HepG2 (cell line): Measurements from ENCODE around the gene SALL2. TPM values are rescaled to one million over a fixed set of nuclear protein-coding genes. Genes with fewer than 3 reads are reported as not detected.
A peak's percentile ranks its signal among the peaks of the same experiment; 100 is the strongest.

Source experiments
- DNMT1 ChIP-seq: sonication (generic); formaldehyde crosslinking; IDR thresholded peaks from 2 replicates; pipeline ENCODE4 v1.5.1; 2020; ENCODE audit warnings: mild to moderate bottlenecking, missing genetic modification reagents
- EED ChIP-seq: sonication (generic); formaldehyde crosslinking; IDR thresholded peaks from 2 replicates; pipeline ENCODE4 v1.5.0; 2020; ENCODE audit warnings: mild to moderate bottlenecking, missing genetic modification reagents
- FOXK1 ChIP-seq: sonication (generic); formaldehyde crosslinking; IDR thresholded peaks from 2 replicates; pipeline ENCODE4 v1.4.0; 2020; ENCODE audit warnings: low read depth, missing genetic modification reagents, borderline replicate concordance
- HDAC6 ChIP-seq: fragments of 200-600 bp; sonication (generic); IDR thresholded peaks from 2 replicates; pipeline ENCODE4 v1.7.0; 2017; ENCODE audit warnings: mild to moderate bottlenecking, antibody characterized with exemption, low read length, low read depth
- KAT8 ChIP-seq: IDR thresholded peaks from 2 replicates; pipeline ENCODE4 v1.6.1; 2016; ENCODE audit warnings: missing genetic modification reagents, missing compliant biosample characterization
- SMAD1 ChIP-seq: sonication (generic); formaldehyde crosslinking; IDR thresholded peaks from 2 replicates; pipeline ENCODE4 v1.4.0; 2020; ENCODE audit warnings: missing genetic modification reagents, low read depth, mild to moderate bottlenecking, borderline replicate concordance
- TAF15 ChIP-seq: fragments of 200-400 bp; formaldehyde crosslinking; IDR thresholded peaks from one replicate; pipeline ENCODE4 v1.6.1; 2018; ENCODE audit warnings: mild to moderate bottlenecking, low read depth, low read length; ENCODE audit not compliant: poor library complexity, severe bottlenecking
- TP53 ChIP-seq: sonication (generic); formaldehyde crosslinking; conservative IDR thresholded peaks from 2 replicates; pipeline ENCODE4 v1.4.0; 2020; ENCODE audit warnings: missing genetic modification reagents
- ZBTB7B ChIP-seq: sonication (generic); formaldehyde crosslinking; IDR thresholded peaks from 2 replicates; pipeline ENCODE4 v1.4.0; 2020; ENCODE audit warnings: missing genetic modification reagents
- ZNF101 ChIP-seq: sonication (generic); formaldehyde crosslinking; IDR thresholded peaks from 2 replicates; pipeline ENCODE4 v1.4.0; 2020; ENCODE audit warnings: mild to moderate bottlenecking, low read depth, missing genetic modification reagents, borderline replicate concordance
- ZNF556 ChIP-seq: sonication (generic); formaldehyde crosslinking; IDR thresholded peaks from 2 replicates; pipeline ENCODE4 v1.4.0; 2020; ENCODE audit warnings: mild to moderate bottlenecking, missing genetic modification reagents, borderline replicate concordance
- ZNF569 ChIP-seq: sonication (generic); formaldehyde crosslinking; IDR thresholded peaks from 2 replicates; pipeline ENCODE4 v1.5.0; 2020; ENCODE audit warnings: mild to moderate bottlenecking, missing genetic modification reagents, moderate library complexity, borderline replicate concordance
- ZNF75D ChIP-seq: sonication (generic); formaldehyde crosslinking; IDR thresholded peaks from 2 replicates; pipeline ENCODE4 v1.8.1; 2023; ENCODE audit warnings: missing genetic modification reagents, mild to moderate bottlenecking, borderline replicate concordance
- polyA plus RNA-seq, 8 experiments: library from polyadenylated mRNA; depleted of rRNA in 3 of 8; stranded (reverse) in 7 of 8; unstranded in 1 of 8; fragments of >200 nt; fragmentation: Illumina TruSeq in 4 of 8; extraction: Trizol in 4 of 8; gene quantifications; 2 replicates each; pipeline versions ENCODE4 v1.2.1 to v1.2.3, GENCODE V29; 2011 to 2016; ENCODE audit warnings: low read depth in 4 of 8, missing spikeins in 1 of 8, mixed read lengths in 1 of 8; ENCODE audit not compliant: insufficient read depth in 1 of 8
- total RNA-seq, 5 experiments: library from RNA; depleted of rRNA; stranded (reverse); fragments of >200 nt; fragmentation: Illumina TruSeq; extraction: Trizol; gene quantifications; 2 replicates each; pipeline ENCODE4 v1.2.3, GENCODE V29; 2016; ENCODE audit warnings: low read depth in 1 of 5
- TF ChIP-seq, protein P1 (sequence below): sonication (generic); formaldehyde crosslinking; IDR thresholded peaks from 2 replicates; pipeline ENCODE4 v1.4.0; 2020; ENCODE audit warnings: missing genetic modification reagents, borderline replicate concordance
- TF ChIP-seq, protein P2 (sequence below): sonication (generic); formaldehyde crosslinking; IDR thresholded peaks from 2 replicates; pipeline ENCODE4 v1.4.0; 2020; ENCODE audit warnings: low read depth, mild to moderate bottlenecking, missing genetic modification reagents
- TF ChIP-seq, protein P3 (sequence below): sonication (generic); formaldehyde crosslinking; IDR thresholded peaks from 2 replicates; pipeline ENCODE4 v1.4.0; 2020; ENCODE audit warnings: missing genetic modification reagents, borderline replicate concordance
- TF ChIP-seq, protein P4 (sequence below): IDR thresholded peaks from 2 replicates; pipeline ENCODE4 v1.6.1; 2012; ENCODE audit warnings: low read length, improper control_type of control experiment

Gene SALL2
- total and polyA plus RNA-seq, 2 of the 13 experiments (the other 11 are each of a cell fraction or from before 2014, with no cell fraction given), result 4.9 to 5.8 TPM

DNA sequence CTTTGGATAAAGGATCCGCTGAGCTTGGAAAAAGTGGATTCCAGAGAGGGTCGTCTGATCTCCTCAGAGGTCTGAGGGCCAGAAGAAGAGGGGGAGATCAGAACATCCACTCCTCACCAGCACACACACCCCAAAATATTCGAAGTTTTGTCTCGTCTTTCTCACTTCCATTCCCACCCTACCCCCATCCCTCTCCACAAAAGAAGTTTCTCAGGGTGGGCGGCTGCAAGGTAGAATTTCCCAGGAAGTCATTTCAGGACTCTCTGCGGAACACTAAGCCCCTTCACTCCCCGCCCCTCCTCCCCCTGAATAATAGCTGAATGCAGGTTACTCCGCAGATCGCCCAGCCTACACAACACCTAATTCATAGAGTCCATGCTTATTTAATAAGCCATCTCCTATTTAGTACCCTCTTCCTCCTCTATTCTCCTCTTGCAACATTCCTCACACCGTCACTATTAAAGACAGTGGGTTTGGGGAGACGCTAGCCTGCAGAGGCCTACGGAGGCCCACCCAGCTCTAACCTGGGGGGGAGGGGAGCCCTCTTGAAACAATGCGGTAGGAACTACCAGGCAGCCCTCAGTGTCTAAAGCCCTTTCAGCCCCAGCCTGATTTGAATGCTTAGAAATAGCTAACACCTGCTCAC, 649 bp upstream of the SALL2 start (continued):
- TF ChIP-seq, protein P1, sequence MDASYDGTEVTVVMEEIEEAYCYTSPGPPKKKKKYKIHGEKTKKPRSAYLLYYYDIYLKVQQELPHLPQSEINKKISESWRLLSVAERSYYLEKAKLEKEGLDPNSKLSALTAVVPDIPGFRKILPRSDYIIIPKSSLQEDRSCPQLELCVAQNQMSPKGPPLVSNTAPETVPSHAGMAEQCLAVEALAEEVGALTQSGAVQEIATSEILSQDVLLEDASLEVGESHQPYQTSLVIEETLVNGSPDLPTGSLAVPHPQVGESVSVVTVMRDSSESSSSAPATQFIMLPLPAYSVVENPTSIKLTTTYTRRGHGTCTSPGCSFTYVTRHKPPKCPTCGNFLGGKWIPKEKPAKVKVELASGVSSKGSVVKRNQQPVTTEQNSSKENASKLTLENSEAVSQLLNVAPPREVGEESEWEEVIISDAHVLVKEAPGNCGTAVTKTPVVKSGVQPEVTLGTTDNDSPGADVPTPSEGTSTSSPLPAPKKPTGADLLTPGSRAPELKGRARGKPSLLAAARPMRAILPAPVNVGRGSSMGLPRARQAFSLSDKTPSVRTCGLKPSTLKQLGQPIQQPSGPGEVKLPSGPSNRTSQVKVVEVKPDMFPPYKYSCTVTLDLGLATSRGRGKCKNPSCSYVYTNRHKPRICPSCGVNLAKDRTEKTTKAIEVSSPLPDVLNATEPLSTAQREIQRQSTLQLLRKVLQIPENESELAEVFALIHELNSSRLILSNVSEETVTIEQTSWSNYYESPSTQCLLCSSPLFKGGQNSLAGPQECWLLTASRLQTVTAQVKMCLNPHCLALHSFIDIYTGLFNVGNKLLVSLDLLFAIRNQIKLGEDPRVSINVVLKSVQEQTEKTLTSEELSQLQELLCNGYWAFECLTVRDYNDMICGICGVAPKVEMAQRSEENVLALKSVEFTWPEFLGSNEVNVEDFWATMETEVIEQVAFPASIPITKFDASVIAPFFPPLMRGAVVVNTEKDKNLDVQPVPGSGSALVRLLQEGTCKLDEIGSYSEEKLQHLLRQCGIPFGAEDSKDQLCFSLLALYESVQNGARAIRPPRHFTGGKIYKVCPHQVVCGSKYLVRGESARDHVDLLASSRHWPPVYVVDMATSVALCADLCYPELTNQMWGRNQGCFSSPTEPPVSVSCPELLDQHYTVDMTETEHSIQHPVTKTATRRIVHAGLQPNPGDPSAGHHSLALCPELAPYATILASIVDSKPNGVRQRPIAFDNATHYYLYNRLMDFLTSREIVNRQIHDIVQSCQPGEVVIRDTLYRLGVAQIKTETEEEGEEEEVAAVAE (CRISPR knock-in tag), result no peak
- 0 out of 2 replicates have a peak, but pooled peaks have one; percentile 16 for TF ChIP-seq ZBTB7B (CRISPR knock-in tag)
- TF ChIP-seq, protein P2, sequence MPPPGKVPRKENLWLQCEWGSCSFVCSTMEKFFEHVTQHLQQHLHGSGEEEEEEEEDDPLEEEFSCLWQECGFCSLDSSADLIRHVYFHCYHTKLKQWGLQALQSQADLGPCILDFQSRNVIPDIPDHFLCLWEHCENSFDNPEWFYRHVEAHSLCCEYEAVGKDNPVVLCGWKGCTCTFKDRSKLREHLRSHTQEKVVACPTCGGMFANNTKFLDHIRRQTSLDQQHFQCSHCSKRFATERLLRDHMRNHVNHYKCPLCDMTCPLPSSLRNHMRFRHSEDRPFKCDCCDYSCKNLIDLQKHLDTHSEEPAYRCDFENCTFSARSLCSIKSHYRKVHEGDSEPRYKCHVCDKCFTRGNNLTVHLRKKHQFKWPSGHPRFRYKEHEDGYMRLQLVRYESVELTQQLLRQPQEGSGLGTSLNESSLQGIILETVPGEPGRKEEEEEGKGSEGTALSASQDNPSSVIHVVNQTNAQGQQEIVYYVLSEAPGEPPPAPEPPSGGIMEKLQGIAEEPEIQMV (CRISPR knock-in tag), result no peak
- TF ChIP-seq EED (CRISPR knock-in tag), result no peak
- no peak for TF ChIP-seq HDAC6
- TF ChIP-seq TP53 (CRISPR knock-in tag), result no peak
- TF ChIP-seq DNMT1 (CRISPR knock-in tag), result no peak
- no peak for TF ChIP-seq ZNF101 (CRISPR knock-in tag)
- TF ChIP-seq, protein P3, sequence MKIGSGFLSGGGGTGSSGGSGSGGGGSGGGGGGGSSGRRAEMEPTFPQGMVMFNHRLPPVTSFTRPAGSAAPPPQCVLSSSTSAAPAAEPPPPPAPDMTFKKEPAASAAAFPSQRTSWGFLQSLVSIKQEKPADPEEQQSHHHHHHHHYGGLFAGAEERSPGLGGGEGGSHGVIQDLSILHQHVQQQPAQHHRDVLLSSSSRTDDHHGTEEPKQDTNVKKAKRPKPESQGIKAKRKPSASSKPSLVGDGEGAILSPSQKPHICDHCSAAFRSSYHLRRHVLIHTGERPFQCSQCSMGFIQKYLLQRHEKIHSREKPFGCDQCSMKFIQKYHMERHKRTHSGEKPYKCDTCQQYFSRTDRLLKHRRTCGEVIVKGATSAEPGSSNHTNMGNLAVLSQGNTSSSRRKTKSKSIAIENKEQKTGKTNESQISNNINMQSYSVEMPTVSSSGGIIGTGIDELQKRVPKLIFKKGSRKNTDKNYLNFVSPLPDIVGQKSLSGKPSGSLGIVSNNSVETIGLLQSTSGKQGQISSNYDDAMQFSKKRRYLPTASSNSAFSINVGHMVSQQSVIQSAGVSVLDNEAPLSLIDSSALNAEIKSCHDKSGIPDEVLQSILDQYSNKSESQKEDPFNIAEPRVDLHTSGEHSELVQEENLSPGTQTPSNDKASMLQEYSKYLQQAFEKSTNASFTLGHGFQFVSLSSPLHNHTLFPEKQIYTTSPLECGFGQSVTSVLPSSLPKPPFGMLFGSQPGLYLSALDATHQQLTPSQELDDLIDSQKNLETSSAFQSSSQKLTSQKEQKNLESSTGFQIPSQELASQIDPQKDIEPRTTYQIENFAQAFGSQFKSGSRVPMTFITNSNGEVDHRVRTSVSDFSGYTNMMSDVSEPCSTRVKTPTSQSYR (CRISPR knock-in tag), result peak; percentile 93; the same call in 1 of the 2 replicates
- TF ChIP-seq KAT8 (CRISPR knock-in tag), result peak; percentile 47
- TF ChIP-seq ZNF569 (CRISPR knock-in tag), result no peak
- TF ChIP-seq SMAD1 (CRISPR knock-in tag), result no peak
- TF ChIP-seq FOXK1 (CRISPR knock-in tag), result no peak
- TF ChIP-seq, protein P4, sequence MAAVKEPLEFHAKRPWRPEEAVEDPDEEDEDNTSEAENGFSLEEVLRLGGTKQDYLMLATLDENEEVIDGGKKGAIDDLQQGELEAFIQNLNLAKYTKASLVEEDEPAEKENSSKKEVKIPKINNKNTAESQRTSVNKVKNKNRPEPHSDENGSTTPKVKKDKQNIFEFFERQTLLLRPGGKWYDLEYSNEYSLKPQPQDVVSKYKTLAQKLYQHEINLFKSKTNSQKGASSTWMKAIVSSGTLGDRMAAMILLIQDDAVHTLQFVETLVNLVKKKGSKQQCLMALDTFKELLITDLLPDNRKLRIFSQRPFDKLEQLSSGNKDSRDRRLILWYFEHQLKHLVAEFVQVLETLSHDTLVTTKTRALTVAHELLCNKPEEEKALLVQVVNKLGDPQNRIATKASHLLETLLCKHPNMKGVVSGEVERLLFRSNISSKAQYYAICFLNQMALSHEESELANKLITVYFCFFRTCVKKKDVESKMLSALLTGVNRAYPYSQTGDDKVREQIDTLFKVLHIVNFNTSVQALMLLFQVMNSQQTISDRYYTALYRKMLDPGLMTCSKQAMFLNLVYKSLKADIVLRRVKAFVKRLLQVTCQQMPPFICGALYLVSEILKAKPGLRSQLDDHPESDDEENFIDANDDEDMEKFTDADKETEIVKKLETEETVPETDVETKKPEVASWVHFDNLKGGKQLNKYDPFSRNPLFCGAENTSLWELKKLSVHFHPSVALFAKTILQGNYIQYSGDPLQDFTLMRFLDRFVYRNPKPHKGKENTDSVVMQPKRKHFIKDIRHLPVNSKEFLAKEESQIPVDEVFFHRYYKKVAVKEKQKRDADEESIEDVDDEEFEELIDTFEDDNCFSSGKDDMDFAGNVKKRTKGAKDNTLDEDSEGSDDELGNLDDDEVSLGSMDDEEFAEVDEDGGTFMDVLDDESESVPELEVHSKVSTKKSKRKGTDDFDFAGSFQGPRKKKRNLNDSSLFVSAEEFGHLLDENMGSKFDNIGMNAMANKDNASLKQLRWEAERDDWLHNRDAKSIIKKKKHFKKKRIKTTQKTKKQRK, result no peak
- no peak for TF ChIP-seq TAF15
- no peak for TF ChIP-seq ZNF556 (CRISPR knock-in tag)
- no peak for TF ChIP-seq ZNF75D
